ENCODE measurements around the gene TENM3. TPM values are rescaled to one million over a fixed set of nuclear protein-coding genes. Genes with fewer than 3 reads are reported as not detected.

TENM3 gene
- polyA plus RNA-seq, 1 experiment: 9.2 TPM

DNA sequence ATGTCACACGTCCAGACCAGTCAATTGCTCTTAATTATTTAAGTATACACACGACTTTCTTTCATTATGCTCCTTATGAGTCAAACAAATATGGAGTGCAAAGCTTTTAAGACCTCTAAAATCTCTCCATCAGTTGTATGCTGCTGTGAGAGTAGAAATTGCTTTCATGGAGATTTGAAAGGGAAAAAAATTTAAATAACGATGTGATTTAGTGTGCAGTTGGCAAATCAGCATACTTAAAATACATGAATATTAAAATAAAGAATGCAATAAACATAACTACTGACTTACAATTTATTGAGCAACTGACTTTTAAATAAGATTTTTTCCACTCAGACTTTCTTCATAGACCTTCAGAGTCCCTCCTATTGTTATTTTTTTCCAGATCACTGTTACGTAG is 9.0 kb downstream of the TENM3 start:
- CTCF ChIA-PET: no interaction called here

GRCh38 chr4:182254026-182254780 is 11.0 kb downstream of the TENM3 start:
- Histone ChIP-seq H3K4me3 (ENCODE audit: low read depth, low read length) (no peak overlapping the region), H3K27me3 (ENCODE audit: control insufficient read depth, insufficient read depth, low read length) (no peaks in the 10 kb centered on the region), H3K36me3 (ENCODE audit: control insufficient read depth, insufficient read depth, low read length) (no peaks in the 10 kb centered on the region)
- no peak for DNase-seq (ENCODE audit: low read depth)
- ChIA-PET CTCF (interaction anchor here (0.7 kb wide), 1 partner anchor 13 kb away, joined by 4 read pairs; no protein-coding TSS in a partner anchor), POLR2A (no interaction called here)
- TF ChIP-seq, protein P1, sequence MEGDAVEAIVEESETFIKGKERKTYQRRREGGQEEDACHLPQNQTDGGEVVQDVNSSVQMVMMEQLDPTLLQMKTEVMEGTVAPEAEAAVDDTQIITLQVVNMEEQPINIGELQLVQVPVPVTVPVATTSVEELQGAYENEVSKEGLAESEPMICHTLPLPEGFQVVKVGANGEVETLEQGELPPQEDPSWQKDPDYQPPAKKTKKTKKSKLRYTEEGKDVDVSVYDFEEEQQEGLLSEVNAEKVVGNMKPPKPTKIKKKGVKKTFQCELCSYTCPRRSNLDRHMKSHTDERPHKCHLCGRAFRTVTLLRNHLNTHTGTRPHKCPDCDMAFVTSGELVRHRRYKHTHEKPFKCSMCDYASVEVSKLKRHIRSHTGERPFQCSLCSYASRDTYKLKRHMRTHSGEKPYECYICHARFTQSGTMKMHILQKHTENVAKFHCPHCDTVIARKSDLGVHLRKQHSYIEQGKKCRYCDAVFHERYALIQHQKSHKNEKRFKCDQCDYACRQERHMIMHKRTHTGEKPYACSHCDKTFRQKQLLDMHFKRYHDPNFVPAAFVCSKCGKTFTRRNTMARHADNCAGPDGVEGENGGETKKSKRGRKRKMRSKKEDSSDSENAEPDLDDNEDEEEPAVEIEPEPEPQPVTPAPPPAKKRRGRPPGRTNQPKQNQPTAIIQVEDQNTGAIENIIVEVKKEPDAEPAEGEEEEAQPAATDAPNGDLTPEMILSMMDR (IDR thresholded peaks at IDR 0.05; ENCODE audit: insufficient read depth, low read depth, low read length): no peak

More for the DNA sequence above, 9.0 kb downstream of the TENM3 start:
- Histone ChIP-seq H3K36me3 (ENCODE audit: control insufficient read depth, insufficient read depth, low read length) (no peaks in the 10 kb centered on the region), H3K4me3 (ENCODE audit: low read depth, low read length) (no peak overlapping the region), H3K27me3 (ENCODE audit: control insufficient read depth, insufficient read depth, low read length) (no peaks in the 10 kb centered on the region)
- TF ChIP-seq, protein P1 (IDR thresholded peaks at IDR 0.05; ENCODE audit: insufficient read depth, low read depth, low read length): no peak
- no peak for DNase-seq (ENCODE audit: low read depth)
- POLR2A ChIA-PET: no interaction called here

DNA sequence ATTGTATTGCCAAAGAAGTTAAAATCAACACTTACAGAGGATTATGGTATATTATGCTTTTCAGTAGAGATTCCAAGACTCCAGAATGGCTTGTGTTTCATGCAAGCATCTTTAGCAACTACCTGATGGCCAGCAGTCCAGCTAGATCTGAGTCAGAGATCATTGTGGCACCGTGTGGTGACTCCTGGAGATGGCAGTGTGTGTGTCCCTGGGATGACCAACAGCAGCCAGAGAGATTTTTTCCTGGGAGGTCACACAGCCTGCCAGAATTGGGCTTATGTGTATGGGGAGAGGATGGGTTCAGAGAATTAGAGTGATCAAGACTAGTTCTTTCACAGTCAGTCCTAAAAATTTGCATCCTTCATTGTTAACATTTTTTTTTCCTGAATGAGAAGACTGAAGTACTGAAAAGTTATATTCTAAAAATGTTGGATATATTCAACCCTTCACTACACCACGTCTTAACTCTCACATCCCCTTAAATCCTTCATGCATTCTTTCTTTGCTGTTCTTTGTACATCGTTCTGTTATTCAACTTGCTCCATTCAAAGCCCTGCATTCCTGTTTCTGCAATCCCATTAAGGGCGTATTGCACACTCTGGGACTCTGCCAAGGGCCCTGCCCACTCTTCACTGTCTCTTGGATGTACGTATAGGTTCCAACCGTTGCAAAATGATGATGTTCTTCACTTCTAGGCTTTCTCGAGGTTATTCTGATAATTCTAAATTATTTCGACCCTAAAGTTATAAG is 12.4 kb downstream of the TENM3 start:
- ChIA-PET POLR2A (no interaction called here), CTCF (no interaction called here)
- Histone ChIP-seq H3K27me3 (ENCODE audit: control insufficient read depth, insufficient read depth, low read length) (no peaks in the 10 kb centered on the region), H3K4me3 (ENCODE audit: low read depth, low read length) (no peak overlapping the region), H3K36me3 (ENCODE audit: control insufficient read depth, insufficient read depth, low read length) (no peaks in the 10 kb centered on the region)
- TF ChIP-seq, protein P1 (IDR thresholded peaks at IDR 0.05; ENCODE audit: insufficient read depth, low read depth, low read length): no peak
- DNase-seq (ENCODE audit: low read depth): no peak

- Histone ChIP-seq H3K36me3 (ENCODE audit: control insufficient read depth, insufficient read depth, low read length) (no peaks in the 10 kb centered on the region), H3K27me3 (ENCODE audit: control insufficient read depth, insufficient read depth, low read length) (no peaks in the 10 kb centered on the region), H3K4me3 (ENCODE audit: low read depth, low read length) (no peak overlapping the region)
- DNase-seq (ENCODE audit: low read depth): no peak
- CTCF ChIA-PET: no interaction called here
- TF ChIP-seq, protein P1 (IDR thresholded peaks at IDR 0.05; ENCODE audit: insufficient read depth, low read depth, low read length): no peak
- POLR2A ChIA-PET: no interaction called here
Measured at GRCh38 chr4:182257016-182257415, 13.8 kb downstream of the TENM3 start.

DNA sequence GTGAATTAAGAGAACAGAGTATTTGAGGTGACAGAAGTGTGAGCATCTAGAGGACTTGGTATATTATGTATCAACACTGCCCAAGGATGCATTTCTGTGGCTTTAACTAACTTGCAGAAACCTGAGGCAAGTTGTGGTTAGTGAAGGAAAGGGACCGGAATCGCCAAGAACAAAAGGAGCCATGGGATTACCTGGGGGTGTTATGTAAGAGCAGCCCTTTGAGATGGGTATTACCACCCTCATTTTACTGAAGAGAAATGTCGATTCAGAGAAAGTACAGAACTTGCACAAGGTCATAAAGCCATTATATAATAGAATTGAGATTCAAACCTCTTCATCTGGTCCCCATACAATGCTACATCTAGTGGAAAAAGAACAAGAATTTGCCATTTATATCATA is 14.3 kb downstream of the TENM3 start:
- Histone ChIP-seq H3K27me3 (ENCODE audit: control insufficient read depth, insufficient read depth, low read length) (no peaks in the 10 kb centered on the region), H3K36me3 (ENCODE audit: control insufficient read depth, insufficient read depth, low read length) (no peaks in the 10 kb centered on the region), H3K4me3 (ENCODE audit: low read depth, low read length) (no peak overlapping the region)
- POLR2A ChIA-PET: no interaction called here
- CTCF ChIA-PET: interaction anchor here (0.7 kb wide), 1 partner anchor 58 kb away, joined by 3 read pairs; no protein-coding TSS in a partner anchor
- DNase-seq (ENCODE audit: low read depth): no peak
- TF ChIP-seq, protein P1 (IDR thresholded peaks at IDR 0.05; ENCODE audit: insufficient read depth, low read depth, low read length): no peak

All from BJ (cell line).